DOHH2 (cell line): ENCODE measurements around the gene UBE2QL1.

Experiments
- EZH2phosphoT487 ChIP-seq: fragments of 200-600 bp; sonication (generic); IDR thresholded peaks from 2 replicates; pipeline ENCODE4 v1.6.1; 2017; ENCODE audit warnings: borderline replicate concordance, mild to moderate bottlenecking, antibody characterized with exemption, low read length, moderate library complexity, mixed read lengths
- TF ChIP-seq, protein P1 (sequence below): fragments of 200-600 bp; sonication (generic); IDR thresholded peaks from one replicate; pipeline ENCODE4 v1.5.1; 2014; ENCODE audit warnings: antibody characterized with exemption, mild to moderate bottlenecking, low read depth, low read length; ENCODE audit not compliant: poor library complexity, severe bottlenecking

DNA sequence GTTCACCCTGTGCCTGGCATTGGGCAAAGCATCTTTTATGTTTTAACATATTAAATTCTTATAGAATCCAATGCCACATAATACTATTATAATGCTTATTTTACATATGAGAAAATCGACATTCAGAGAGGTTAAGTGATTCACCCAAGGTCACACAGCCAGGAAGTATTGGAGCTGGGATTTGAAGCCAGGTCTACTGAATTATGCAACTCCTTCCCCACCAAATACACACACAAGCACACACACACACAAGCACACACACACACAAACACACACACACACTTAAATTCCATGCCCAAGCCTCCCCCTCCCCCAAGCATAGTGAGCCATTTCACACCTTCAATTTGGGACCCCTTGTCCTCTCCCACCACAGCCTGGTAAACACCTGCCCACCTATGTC is 37.4 kb downstream of the UBE2QL1 start:
- TF ChIP-seq, protein P1, sequence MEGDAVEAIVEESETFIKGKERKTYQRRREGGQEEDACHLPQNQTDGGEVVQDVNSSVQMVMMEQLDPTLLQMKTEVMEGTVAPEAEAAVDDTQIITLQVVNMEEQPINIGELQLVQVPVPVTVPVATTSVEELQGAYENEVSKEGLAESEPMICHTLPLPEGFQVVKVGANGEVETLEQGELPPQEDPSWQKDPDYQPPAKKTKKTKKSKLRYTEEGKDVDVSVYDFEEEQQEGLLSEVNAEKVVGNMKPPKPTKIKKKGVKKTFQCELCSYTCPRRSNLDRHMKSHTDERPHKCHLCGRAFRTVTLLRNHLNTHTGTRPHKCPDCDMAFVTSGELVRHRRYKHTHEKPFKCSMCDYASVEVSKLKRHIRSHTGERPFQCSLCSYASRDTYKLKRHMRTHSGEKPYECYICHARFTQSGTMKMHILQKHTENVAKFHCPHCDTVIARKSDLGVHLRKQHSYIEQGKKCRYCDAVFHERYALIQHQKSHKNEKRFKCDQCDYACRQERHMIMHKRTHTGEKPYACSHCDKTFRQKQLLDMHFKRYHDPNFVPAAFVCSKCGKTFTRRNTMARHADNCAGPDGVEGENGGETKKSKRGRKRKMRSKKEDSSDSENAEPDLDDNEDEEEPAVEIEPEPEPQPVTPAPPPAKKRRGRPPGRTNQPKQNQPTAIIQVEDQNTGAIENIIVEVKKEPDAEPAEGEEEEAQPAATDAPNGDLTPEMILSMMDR = no peak
- TF ChIP-seq EZH2phosphoT487 = no peak
